ENCODE results near the gene PPP2R5B.

Gene PPP2R5B

DNA sequence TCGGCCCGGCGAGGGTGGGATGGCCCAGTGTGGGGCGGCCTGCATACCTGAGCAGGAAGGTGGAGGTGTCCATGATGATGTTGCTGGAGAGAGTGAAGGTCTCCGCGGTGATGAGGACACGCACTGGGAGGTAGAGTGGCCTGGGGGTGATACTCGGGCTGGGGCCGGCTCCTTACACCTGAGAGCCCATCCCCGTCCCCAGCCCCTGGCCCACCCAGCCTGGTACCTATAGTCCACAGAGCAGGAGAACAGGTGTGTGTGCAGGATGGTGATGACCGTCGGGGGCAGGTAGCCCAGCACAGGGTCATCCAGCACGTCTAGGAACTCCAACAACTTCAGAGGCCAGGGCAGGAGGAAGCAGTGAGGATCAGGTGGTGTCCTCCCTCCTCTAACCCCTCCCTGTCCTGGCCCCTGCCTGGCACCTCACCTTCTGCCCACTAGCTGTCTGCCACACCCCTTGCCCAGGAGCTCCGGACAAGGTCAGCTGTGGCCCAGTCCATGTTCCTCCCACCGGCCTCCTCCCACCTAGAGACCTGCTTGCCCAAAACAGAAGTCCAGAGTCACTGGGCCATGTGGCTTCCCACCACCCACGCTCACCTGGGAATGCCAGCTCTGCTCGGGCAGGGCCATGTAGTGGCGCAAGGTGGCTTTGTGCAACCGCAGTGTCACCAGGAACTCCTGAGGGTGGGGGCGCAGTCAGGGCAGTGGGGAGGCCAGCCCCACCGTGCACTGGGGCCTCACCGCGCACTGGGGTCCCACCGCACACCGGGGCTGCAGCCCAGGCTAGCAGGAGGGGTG, 18.8 kb upstream of the PPP2R5B start:
- in situ Hi-C loops (cut with MboI; ENCODE audit: low sequenced_read_pairs), result no loop called here

DNA sequence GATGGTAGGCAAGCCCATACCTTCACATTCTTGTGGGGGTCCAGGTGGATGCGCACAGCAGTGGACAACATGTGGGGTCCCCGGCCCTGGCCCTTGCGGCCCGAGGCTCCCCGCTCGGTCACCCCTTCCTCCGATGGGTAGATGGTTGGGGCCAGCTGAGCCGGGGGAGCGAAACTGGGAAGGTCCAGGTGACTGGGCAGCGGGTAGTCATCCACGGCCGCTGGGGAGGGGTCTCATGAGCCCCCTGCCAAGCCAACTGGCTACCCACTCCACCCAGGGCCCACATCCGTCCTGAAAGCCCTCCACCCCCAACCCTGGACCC, 18.2 kb upstream of the PPP2R5B start:
- in situ Hi-C loops (cut with MboI; ENCODE audit: low sequenced_read_pairs), result no loop called here

DNA sequence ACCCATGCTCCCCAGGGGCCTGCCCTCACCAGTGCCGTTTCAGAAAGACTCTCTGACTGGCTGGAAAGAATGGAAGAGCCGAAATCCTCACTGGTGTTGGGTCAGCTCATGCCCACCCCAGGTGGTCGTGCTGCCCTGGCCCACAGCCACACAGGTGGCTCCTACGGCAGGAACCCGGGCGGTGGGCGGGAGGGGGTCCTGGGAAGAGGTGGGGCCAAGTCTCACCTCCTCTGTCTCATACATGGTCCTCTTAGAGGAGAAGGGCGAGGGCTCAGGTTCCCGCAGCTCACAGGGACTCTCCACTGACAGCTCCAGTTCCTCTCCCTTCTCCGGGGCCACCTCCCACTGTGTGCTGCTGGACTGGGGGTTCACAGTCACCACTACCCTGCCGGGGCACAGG, 15.7 kb upstream of the PPP2R5B start:
- in situ Hi-C loops (cut with MboI; ENCODE audit: low sequenced_read_pairs), result no loop called here

DNA sequence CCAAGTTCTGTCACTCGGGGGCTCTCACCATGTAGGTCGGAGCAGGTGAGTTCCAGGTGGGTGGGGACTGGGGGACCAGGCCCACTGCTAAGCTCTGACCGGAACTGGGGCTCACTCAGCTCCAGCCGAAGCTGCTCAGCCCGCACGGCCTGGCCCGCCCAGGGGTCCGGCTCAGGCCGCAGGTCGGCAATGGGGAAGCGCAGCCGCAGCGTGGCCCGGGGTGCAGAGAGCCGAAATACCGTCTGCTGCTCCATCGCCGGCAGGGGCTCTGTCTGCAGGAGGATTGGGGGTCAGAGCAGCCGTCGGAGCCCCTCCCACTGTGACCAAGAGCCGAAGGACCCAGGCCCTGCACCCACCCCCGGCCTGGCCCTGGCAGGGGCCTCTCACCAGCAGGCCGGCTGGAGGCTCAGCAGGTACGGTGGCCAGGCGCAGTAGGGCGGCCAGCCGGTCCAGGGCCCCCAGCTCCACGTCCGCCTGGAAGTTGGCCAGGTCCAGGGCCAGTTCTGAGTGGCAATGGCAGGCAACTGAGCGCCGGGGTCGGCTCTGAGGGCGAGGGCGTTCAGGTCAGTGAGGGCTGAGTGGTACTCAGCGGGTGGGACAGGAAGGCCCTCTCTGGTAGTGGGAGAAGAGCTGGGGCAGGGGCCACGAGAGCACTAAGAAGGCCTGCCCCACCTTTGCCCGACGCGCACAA, 14.7 kb upstream of the PPP2R5B start:
- in situ Hi-C loops (cut with MboI; ENCODE audit: low sequenced_read_pairs), result no loop called here

DNA sequence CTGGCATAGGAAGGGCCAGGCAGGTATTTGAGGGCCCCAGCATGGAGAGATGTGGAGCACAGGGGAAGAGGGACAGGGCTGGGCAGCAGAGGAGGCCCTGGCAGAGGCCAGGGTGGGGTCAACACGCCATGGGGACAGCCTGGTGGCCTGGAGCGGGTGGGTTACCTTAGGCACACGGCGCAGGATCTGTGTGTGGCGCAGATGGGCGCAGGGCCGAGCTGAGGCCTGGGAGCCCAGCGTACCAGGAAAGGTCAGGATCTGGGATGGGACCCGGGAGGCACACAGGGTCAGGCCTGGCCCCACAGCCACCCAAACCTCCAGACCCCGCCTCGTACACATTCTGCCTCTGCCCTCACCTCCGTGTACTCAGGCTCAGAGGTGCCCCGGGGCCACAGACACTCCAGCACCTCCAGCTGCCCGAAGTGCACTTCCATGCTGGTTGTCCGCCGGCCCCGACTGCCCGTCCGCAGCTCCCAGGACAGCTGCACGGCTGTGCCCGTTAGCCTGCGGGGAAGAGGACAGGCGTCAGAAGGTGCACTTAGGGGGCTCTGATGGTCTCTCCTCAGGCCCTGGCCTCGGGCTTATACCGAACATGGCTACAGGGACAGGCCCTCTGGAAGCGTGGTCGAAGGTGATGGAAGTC, 13.9 kb upstream of the PPP2R5B start:
- in situ Hi-C loops (cut with MboI; ENCODE audit: low sequenced_read_pairs), result no loop called here

DNA sequence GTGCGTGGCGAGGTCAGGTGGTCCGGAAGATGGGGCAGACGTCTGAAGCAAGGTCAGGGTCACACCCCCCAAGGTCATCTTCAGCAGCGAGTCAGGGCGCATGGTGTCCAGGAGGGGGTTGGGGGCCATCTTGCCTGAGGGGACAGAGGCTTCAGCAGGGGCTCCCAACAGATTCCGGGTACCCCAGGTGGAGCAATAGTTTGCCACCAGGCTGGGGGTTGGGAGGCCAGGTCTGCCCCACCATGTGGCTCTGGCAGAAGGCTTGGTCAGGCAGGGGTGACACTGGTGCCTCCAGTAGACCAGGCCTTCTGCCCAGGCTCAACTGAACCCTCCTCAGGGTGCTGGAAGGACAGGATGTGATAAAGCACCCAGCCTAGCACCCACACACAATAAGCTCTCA, 13.3 kb upstream of the PPP2R5B start:
- in situ Hi-C loops (cut with MboI; ENCODE audit: low sequenced_read_pairs), result no loop called here

DNA sequence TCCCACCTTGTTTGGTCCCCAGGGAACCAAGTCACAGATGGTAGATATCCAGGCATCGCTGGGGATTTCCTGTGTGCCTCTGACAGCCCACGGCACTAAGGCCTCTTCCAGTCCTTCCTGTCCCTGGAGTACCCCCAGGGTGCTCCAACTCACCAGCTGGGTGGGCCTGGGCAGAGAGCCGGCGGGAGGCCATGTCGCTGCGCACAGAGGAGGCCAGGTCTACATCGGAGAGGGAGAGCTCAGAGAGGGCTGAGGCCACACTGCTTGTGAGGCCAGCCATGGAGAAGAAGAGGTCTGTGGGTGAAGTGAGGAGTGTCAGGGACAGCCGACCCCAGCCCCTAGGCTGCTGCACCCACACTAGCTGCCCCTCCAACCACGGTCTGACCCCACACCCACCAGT, 12.8 kb upstream of the PPP2R5B start:
- in situ Hi-C loops (cut with MboI; ENCODE audit: low sequenced_read_pairs), result no loop called here

DNA sequence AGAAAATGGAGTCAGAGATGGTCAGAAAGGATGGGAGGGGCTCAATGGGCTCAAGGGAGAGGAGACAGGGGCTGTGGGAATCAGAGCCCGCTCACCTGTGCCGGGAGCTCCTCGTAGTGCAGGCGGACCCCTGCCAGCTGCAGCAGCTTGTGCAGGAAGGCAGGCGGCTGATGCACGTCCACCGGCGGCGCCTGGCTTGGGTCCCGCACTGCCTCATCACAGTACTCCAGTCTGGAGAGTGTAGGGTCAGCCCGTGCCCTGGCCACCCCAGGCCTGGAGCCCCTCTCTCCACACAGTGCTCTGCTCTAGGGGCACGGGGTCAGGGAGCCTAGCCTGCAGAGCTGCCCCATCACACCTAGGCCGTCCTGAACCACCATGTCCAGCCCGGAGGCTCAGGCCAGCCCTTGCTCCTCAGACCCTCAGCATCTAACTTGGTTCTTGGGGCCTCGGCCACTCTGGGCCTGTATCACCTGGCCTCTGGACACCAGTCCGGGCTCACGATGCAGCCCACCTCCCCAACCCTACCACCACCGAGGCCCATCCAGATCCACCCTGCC, 11.2 kb upstream of the PPP2R5B start:
- in situ Hi-C loops (cut with MboI; ENCODE audit: low sequenced_read_pairs), result no loop called here

DNA sequence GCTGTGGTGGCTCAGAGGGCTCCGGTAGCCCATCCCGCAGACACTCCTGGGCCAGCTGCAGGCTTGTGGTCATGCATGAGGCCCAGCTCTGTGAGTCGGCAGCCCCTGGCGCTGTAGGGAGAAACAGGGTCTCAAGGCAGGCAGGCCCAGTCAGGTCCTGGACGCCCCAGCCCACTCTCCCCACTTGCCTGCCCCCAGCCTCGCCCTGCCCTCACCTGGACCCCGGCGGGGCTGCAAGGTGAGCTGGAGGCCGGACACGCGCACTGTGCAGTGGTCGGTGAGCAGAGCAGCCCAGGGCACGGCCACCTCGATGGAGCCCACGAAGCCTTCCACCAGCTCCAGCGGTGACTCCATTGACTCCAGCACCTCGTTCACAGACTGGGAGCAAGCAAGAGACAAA, 10.4 kb upstream of the PPP2R5B start:
- in situ Hi-C loops (cut with MboI; ENCODE audit: low sequenced_read_pairs), result no loop called here

DNA sequence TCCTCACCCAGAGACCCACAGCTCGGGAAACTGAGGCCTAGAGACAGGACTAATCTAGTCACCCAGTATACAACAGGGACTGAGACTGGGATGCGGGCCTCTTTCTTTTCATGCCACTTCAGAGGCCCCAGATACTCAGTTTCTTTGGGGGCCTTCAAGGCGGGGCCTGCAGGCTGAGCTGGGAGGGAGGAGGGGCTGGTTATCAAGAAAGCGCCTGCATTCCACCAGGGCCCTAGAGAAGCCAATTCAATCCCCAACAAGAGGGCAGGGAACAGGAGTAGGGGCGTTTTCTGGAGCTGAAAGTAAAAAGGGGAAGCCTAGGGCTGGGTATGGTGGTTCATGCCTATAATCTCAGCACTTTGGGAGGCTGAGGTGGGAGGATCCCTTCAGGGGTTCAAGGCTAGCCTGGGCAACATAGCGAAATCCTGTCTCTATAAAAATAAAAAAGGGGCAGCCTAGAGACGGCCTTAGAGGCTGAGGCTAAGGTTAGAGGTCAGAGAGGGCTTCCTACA, 9.1 kb upstream of the PPP2R5B start:
- in situ Hi-C loops (cut with MboI; ENCODE audit: low sequenced_read_pairs), result no loop called here

DNA sequence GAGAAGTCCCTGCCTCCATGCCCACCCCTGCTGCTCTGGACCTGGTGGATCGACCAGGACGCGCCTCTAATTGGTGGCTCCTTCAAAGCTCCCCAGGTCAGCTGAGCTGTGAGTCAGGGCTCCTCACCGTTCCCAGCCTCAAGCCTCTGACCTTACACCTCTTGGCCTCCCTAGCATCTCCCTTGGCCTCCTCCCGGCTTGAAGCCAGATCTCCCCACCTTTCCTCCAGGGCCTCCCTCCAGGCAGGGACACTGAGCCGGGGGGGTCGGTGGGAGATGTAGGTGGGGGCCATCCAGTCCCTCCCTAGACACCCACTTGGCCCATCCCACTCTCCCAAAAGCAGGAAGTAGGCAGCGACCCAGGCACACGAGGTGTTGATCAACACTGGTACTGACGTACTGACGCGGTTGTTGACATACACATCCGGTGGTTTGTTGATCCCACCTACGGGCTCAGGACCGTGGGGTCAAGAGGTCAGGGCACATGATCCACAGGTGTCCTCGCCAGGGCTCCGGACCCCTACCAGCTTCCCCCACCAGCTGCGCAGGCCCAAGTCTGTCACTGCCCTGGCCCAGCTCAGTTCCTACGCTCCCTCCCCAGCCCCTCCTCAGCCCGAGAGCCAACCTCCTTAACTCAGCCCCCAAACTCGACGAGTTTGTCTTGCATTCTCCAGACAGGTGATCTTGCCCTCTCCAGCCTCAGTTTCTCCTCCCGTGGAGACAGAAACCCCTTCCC, 8.3 kb upstream of the PPP2R5B start:
- in situ Hi-C loops (cut with MboI; ENCODE audit: low sequenced_read_pairs), result no loop called here

DNA sequence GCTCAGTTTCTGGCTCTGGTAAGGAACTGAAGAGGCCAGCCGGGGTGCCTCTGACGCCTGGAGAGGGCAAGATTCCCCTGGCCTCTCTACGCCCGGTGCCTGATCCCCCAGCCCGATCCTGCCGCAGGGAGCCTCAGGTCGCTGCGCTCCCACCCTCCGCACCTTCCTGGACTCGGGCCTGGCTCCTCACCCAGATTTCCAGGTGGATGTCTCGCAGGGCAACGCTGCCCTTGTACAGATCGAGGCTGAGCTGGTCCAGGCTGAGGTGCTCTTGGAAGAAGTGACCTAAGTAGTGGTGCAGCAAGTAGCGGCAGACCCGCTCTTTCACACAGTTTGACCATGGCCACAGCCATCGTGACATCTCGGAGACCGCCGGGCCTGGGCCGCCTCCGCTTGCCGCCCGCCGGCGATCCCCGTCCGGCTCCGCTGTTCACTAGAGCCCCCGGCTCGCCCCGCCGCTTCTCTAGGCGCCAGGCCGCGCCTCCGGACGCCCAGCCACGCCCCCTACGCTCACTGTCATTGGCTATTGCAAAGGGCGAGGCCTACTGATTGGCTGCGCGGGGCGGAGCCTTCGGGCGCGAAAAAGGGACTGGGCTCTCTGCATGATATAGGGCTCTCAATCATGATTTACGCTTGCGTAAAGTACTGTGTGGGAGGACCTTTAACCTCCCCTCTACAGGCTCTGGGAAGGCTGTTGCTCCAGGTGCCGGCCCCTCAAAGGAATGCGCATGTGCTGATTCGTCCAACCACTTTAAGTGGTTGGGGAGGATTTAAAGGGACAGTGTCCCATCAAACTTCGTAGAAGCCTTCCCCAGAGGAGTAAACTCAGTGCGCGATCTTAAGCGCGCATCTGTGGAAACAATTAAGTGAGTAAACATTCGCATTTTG, 7.5 kb upstream of the PPP2R5B start, which contains the start of gene ATG2A:
Gene ATG2A (minus strand): TSS at position 435 of the 888 bp plus-strand sequence. CDS start 74 bp downstream, at position 361.
- in situ Hi-C loops (cut with MboI; ENCODE audit: low sequenced_read_pairs), result no loop called here

DNA sequence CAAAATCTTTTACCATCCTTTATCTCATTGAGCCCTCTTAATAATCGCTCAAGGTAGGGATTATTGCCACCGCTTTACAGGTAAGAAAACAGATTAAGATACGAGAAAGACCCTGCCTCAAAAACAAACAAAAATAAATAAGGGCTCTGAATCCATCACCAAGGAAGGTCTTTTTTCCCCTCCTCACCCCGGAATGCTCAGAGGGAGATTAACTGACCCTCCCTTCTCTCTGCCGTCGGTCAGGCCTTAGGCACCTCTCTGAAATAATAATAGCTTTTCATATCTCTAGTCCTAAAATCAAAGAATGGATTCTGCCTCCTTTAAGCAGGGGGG, 6.9 kb upstream of the PPP2R5B start:
- in situ Hi-C loops (cut with MboI; ENCODE audit: low sequenced_read_pairs), result no loop called here

DNA sequence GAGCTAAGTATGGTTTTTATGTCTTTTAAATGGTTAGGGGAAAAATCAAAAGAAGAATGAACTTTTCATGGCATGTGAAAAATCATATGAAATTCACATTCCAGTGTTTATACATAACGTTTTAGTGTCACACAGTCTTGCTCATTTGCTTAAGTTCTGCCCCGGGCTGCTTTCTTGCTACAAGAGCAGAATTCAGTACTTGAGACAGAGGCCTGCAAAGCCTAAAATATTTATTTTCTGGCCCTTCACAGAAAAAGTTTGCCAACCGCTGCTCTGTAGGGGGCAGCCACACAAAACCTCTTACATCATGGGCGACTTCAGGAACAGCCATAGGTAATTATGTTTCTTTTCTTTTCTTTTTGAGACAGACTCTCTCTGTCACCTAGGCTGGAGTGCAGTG, 6.5 kb upstream of the PPP2R5B start:
- in situ Hi-C loops (cut with MboI; ENCODE audit: low sequenced_read_pairs), result no loop called here

DNA sequence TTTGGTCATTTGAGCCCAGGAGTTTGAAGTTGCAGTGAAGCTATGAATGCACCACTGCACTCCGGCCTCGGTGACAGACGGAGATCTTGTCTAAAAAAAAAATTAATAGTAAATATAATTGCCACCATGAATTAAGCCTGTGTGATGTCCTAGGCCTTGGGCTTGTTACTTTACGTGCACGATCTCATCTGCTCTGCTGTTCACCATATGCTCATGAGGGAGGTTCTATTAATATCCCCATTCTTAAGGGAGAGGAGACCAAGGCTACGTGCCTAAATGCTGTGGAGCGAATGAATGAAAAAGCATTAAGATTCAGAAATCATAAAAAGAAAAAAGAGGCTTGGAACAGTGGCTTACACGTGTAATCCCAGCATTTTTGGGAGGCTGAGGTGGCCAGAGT, 4.9 kb upstream of the PPP2R5B start:
- in situ Hi-C loops (cut with MboI; ENCODE audit: low sequenced_read_pairs), result no loop called here

DNA sequence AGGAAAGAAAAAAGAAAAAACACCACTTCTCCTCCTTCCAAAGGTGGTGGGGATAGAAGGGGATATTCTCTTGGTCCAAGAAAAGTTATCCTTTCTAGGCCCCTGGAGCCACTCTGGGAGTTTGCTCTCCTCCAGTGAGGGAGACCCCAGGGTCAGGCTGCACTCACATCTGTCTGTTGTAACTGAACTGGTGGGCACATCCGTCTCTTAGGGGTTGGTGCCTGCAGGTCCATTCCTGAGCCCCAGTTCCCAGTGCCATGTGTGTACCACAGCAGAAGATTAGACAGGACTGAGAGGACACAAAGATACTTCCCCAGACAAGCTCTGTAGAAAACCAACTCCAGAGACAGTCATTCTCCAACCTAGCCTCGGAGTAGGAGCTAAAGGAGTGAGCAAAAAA, 4.4 kb upstream of the PPP2R5B start:
- in situ Hi-C loops (cut with MboI; ENCODE audit: low sequenced_read_pairs), result no loop called here

DNA sequence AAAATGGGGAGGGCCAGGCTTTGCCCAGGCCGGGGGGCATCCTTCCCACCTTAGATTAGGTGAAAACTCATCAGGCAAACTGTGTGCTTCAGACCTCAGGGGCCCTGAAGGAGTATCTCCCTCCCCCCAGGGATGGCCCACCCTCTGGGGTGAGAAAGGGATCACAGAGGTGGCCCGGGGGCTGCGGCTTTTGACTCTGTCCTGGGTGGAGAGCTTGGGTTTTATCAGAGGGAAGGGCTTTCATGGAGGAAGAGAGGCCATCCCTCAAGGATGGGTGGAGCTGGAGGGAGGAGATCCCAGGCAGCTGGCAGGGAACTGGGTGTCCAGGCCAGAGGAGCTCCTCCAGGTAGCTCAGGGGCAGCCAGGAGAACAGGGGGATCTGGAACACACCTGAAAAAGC, 3.1 kb upstream of the PPP2R5B start:
- in situ Hi-C loops (cut with MboI; ENCODE audit: low sequenced_read_pairs), result no loop called here

DNA sequence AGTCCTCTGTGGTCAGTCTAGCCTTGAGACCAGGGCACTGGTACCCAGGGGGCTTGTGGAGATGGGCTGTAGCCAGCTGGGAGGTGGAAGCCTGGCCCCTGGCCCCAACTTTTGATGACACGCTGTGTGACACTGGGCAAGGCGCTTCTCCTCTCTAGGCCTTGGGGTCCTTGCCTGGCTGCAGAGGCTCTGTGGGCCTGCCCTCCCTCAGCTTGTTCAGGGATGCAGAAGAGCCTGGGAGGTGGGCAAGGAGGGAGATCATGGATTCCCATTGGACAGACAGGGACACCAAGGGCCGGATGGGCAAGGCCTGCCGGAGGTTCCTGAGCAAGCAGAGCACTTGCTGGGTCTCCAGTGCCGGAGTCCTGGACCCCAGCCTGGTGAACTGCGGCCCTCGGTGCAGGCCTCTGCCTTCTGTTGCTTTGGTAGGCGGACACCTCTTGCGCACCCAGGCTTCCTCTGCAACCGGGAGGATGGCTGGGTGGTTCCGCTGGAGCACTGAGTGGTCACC, 1.3 kb upstream of the PPP2R5B start:
- in situ Hi-C loops (cut with MboI; ENCODE audit: low sequenced_read_pairs), result no loop called here

DNA sequence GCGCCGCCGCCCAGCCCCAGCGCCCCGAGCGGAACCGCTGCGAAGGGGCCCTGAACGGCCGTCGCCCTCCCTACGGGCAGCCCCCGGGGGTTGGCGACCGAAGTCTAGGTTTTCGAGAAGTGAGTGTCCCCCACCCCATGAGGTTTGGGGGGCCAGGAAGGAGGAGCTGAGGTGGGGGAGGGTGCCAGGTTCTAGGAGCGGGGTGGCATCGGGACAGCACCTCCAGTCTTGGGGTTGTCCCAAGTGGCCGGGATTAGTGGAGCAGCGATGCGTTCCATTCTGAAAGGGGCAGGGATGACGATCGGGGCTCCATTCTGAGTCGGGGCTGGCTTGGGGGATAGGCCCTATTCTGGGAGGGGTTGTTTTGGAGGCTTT, 408 bp downstream of the PPP2R5B start:
- in situ Hi-C loops (cut with MboI; ENCODE audit: low sequenced_read_pairs), result no loop called here
